LNCAP (cell line): ENCODE measurements around the gene UBAC2.

Experiments used
- TF ChIP-seq, protein P1 (sequence below): fragments of 450-650 bp; IDR thresholded peaks from 2 replicates; pipeline ENCODE4 v1.5.1; 2017; ENCODE audit warnings: mild to moderate bottlenecking

The UBAC2 gene

DNA sequence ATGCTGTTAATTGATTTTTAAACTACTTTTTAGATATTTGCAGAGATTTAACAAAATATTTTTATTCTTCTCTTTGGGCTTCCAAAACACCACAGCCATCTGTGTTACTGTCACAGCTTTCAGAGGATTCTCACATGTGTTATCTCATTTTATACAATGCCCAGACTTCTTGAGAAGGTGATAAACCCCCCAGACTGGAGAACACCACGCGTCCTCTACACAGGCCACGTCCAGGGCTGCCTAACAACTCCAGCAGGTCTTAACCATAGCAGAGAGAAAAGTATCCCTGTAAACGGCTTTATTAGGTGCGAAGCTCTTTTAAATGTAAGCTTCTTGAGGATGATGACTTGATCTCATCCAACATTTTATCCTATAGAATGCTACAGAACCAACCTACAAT is 104.5 kb downstream of the UBAC2 start:
- TF ChIP-seq, protein P1, sequence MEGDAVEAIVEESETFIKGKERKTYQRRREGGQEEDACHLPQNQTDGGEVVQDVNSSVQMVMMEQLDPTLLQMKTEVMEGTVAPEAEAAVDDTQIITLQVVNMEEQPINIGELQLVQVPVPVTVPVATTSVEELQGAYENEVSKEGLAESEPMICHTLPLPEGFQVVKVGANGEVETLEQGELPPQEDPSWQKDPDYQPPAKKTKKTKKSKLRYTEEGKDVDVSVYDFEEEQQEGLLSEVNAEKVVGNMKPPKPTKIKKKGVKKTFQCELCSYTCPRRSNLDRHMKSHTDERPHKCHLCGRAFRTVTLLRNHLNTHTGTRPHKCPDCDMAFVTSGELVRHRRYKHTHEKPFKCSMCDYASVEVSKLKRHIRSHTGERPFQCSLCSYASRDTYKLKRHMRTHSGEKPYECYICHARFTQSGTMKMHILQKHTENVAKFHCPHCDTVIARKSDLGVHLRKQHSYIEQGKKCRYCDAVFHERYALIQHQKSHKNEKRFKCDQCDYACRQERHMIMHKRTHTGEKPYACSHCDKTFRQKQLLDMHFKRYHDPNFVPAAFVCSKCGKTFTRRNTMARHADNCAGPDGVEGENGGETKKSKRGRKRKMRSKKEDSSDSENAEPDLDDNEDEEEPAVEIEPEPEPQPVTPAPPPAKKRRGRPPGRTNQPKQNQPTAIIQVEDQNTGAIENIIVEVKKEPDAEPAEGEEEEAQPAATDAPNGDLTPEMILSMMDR: no peak

DNA sequence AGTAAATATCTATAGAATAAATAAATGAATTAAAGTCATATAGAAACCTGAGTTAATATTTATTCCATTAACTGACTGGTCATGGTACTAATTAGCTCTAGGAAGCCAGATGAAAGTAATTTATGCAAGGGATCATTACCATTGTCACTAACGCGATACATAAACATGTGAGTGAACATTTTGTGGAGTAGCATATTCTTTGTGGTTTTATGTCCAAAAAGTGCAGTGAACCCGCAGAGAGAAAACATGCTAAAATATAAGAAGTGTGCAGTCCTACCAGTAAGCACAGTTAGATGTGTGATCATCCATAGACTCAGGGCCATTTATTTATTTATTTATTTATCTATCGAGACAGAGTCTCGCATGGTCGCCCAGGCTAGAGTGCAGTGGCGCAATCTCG is 104.9 kb downstream of the UBAC2 start:
- TF ChIP-seq, protein P1: no peak

GRCh38 chr13:99307247-99307646 is 106.6 kb downstream of the UBAC2 start, which contains the start of gene GPR183:
Gene GPR183, minus strand, starts transcription at chr13:99307399. Its CDS starts 11,254 bp downstream, at chr13:99296145.
- TF ChIP-seq, protein P1: no peak

- TF ChIP-seq, protein P1: no peak
Measured at GRCh38 chr13:99307648-99308339, 107.1 kb downstream of the UBAC2 start.

- TF ChIP-seq, protein P1: no peak
Measured at GRCh38 chr13:99308471-99309087, 107.9 kb downstream of the UBAC2 start.

DNA sequence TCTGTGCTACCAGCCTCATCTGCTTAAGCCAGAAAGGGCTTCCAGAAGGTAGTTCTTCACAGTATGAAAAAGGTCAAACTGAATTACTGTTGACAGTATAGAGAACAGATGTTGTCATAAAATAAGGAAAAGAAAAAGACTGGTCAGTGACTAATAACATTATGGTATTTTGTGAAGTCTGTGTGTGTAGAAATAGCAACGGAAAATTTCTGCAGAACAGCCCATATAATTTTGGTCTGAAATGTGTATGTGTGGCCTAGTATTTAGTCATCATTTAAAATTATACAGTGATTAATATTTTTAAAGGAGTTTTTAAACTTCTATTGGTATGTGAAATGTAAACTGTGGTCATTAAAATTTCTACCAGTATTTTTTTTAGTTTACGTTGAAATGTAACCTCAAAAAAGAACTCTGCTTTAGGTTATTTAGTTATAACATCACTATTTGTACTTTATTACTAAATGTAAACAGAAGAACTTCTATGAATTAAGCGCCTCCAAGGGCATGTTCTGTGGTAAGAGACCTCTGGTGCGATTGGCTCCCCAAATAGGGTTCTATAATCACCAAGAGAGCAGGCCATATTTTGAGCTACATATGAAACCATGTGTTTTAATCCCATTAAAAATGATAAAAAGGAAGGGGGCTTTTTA is 109.9 kb downstream of the UBAC2 start:
- TF ChIP-seq, protein P1: no peak

- TF ChIP-seq, protein P1: no peak
Measured at GRCh38 chr13:99311137-99311536, 110.5 kb downstream of the UBAC2 start.
